Thymus (tissue), 11 donors: ENCODE measurements around the gene SLC2A11. TPM values are rescaled to one million over a fixed set of nuclear protein-coding genes. Genes with fewer than 3 reads are reported as not detected.

ENCODE experiments used
- DNase-seq, 9 donors: peaks; one replicate each; pipeline ENCODE4 v3.0.0-alpha.2; 2013; ENCODE audit warnings: low spot score in 9 of 9, low read depth in 6 of 9, missing footprints in 1 of 9
- H3K27ac ChIP-seq, 2 donors: one replicate each; pipeline ENCODE4 v1.5.1; 2013; ENCODE audit warnings: control low read depth in 1 of 2, low read depth in 1 of 2, low read length in 1 of 2, mild to moderate bottlenecking in 1 of 2, moderate library complexity in 1 of 2
- H3K27me3 ChIP-seq, 2 donors: one replicate each; pipeline ENCODE4 v1.5.1; 2013; ENCODE audit warnings: low read length in 1 of 2; ENCODE audit not compliant: control insufficient read depth in 2 of 2, insufficient read depth in 1 of 2
- H3K36me3 ChIP-seq, 2 donors: one replicate each; pipeline ENCODE4 v1.5.1; 2013; ENCODE audit warnings: low read length in 1 of 2, mild to moderate bottlenecking in 1 of 2, moderate library complexity in 1 of 2; ENCODE audit not compliant: control insufficient read depth in 2 of 2, insufficient read depth in 2 of 2
- H3K4me1 ChIP-seq, 2 donors: one replicate each; pipeline ENCODE4 v1.5.1; 2013; ENCODE audit warnings: low read length in 2 of 2; ENCODE audit not compliant: control insufficient read depth in 2 of 2, insufficient read depth in 2 of 2
- H3K4me3 ChIP-seq, 2 donors: one replicate each; pipeline ENCODE4 v1.5.1; 2013; ENCODE audit warnings: low read length in 2 of 2, control low read depth in 1 of 2, mild to moderate bottlenecking in 1 of 2
- H3K9me3 ChIP-seq, 2 donors: one replicate each; pipeline ENCODE4 v1.5.1; 2013; ENCODE audit warnings: low read length in 1 of 2, mild to moderate bottlenecking in 1 of 2; ENCODE audit not compliant: control insufficient read depth in 2 of 2, insufficient read depth in 1 of 2
- WGBS: extraction: QIAGEN DNeasy Blood & Tissue Kit; methylation state at CpG from one replicate; pipeline ENCODE4 v1.1.7; 2013; 5-methylcytosine and 5-hydroxymethylcytosine counted together
- polyA plus RNA-seq: library from polyadenylated mRNA; stranded (reverse); fragments of 200-250 nt; gene quantifications from one replicate; pipeline ENCODE4 v1.2.3, GENCODE V29; 2013
- total RNA-seq: library from RNA; stranded (reverse); fragments of 120-200 nt; gene quantifications from one replicate; pipeline ENCODE4 v1.2.4, GENCODE V29; 2013
- donor health status: healthy.

SLC2A11 gene
- total and polyA plus RNA-seq, 2 donors = 4.3 to 8.8 TPM

DNA sequence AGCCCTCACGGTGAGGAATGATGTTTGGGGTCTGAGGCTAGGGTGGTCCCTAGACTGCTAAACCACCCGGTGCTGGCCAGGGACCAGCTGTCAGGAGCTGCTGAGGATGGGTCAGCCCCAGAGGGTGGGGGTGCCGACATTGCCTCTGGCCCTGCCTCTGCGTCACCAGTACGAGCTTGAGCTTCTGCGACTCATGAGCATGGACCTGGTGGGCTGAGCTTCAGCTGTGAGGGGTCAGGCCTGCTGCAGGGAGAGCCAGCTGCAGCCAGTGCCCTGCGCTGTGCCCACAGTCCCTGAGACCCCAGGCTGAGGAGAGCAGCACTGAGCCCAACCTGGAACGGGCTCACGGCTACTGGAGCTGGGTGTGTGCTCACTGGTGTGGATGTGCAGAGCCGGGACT lies 25.9 kb upstream of the SLC2A11 start:
- Histone ChIP-seq H3K9me3 (no peaks in the 10 kb centered on the region), H3K4me3 (no peak overlapping the region), H3K27ac (no peak overlapping the region), H3K4me1 (no peaks in the 10 kb centered on the region), H3K27me3 (no peaks in the 10 kb centered on the region), H3K36me3 (peaks cover 86 to 87% of the 10 kb centered on the region in 2 donors)
- no peak for DNase-seq
- 98% methylated on average over 10 of the region's 10 CpGs for WGBS

DNA sequence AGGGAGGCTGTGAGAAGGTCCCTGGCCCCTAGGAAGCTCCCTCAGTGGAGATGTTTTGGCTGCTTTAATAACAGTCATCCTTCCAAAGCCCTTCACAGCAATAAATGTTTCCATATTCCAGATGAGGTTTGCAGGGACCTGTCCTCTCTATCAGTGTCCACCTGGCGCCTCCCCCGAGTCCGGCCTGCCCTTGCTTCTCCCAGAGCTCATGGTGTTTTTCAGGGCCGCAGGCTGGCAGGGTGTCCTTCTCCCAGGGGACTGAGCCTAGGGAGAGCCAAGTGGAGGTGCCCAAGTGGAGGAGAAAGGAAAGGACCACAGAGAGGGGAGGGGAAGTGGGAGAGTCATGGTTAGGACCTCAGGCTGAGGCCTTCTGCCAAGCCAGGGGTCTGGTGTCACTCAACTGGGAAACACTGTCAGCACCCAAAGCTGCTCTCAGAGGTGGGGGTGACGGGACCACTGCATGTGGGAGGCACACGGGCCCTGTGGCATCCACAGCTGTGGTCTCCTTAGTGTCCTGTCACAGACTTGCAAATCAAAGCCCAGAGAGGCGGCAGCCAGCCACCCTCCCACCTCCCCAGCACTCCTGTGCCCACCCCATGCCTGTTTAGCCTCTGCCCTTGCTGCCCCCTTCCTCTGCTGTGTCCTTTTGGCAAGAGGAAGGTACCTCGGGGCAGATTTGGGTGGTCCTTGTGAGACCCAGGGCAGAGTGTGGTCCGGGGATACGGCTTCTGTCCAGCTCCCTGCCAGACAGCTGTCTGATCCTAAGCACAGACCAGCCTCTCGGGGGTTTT lies 25.3 kb upstream of the SLC2A11 start:
- WGBS = 88% methylated on average over 11 of the region's 11 CpGs

DNA sequence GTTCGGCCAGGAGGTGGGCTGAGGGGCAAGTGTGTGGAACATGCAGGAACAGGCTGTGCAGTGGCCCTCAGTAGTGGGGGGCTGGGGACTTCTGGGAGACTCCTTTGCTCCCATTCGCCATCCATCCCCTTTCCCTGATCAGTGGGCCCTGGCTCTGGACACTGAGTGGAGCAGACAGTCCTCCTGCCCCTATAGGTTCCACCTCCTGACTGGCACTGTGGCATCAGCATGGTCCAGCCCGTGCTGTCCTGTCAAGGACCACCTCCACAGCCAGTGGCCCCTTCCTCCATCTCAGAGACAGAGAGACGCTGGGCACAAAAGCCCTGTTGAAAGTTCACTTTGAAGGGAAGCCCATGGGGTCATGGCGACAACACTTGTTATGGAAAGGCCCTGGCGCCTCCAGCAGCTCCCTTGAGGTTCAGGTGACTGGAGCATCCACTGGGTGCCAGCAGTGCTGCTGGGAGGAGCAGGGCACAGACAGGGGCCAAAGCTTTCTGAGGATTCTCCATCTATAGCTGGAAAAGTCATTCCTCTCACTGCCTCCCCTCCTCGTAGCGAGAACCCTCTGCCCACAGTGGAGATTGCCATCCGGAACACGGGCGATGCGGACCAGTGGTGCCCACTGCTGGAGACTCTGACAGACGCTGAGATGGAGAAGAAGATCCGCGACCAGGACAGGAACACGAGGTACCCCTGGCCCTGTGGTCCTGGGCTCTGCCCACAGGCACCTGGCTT lies 24.5 kb upstream of the SLC2A11 start:
- Histone ChIP-seq H3K27me3 (peaks cover 0 to 2% of the 10 kb centered on the region in 2 donors), H3K9me3 (no peaks in the 10 kb centered on the region), H3K4me1 (peaks cover 2 to 4% of the 10 kb centered on the region in 2 donors), H3K27ac (no peak overlapping the region), H3K4me3 (no peak overlapping the region), H3K36me3 (peaks cover 73 to 76% of the 10 kb centered on the region in 2 donors)
- no peak for DNase-seq
- WGBS = 97% methylated on average over 16 of the region's 16 CpGs

More for the DNA sequence above, 25.3 kb upstream of the SLC2A11 start:
- H3K9me3 ChIP-seq = no peaks in the 10 kb centered on the region
- peaks cover 79 to 81% of the 10 kb centered on the region in 2 donors for H3K36me3 ChIP-seq
- H3K4me1 ChIP-seq = no peaks in the 10 kb centered on the region
- H3K27me3 ChIP-seq = no peaks in the 10 kb centered on the region
- H3K27ac ChIP-seq = no peak overlapping the region
- no peak overlapping the region for H3K4me3 ChIP-seq
- no peak for DNase-seq

DNA sequence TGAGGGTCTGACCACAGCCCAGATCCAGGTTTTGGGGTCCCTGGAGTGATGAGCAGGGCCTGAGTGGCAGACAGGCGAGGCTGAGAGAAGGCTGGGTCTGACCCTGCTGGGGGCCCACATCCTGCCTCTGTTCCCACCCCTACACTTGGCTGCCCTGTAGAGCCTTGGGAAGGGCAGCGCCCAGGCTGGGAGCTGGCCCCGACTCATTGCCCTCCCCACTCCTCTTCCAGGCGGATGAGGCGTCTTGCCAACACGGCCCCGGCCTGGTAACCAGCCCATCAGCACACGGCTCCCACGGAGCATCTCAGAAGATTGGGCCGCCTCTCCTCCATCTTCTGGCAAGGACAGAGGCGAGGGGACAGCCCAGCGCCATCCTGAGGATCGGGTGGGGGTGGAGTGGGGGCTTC lies 23.8 kb upstream of the SLC2A11 start:
- Histone ChIP-seq H3K4me3 (no peak overlapping the region), H3K9me3 (no peaks in the 10 kb centered on the region), H3K27ac (no peak overlapping the region), H3K36me3 (peaks cover 67 to 71% of the 10 kb centered on the region in 2 donors), H3K27me3 (peaks cover 0 to 7% of the 10 kb centered on the region in 2 donors), H3K4me1 (peaks cover 8 to 12% of the 10 kb centered on the region in 2 donors)
- DNase-seq = no peak
- WGBS = 97% methylated on average over 13 of the region's 13 CpGs

DNA sequence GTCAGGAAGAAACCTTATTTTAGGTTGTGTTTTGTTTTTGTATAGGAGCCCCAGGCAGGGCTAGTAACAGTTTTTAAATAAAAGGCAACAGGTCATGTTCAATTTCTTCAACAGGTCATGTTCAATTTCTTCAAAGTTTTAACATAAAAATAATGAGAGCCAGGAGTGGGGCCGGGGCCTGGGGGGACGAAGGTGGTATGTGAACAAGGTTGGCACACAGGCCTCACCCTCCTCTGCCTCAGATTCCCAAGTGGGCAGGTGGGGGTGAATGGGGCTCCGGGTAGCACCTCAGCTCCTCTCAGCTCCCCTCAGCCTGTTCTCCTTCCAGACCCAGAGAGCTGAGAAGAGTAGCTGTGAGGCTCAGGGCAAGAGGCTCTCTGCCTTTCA lies 23.3 kb upstream of the SLC2A11 start:
- Histone ChIP-seq H3K36me3 (peaks cover 62 to 66% of the 10 kb centered on the region in 2 donors), H3K4me1 (peaks cover 10 to 16% of the 10 kb centered on the region in 2 donors)

DNA sequence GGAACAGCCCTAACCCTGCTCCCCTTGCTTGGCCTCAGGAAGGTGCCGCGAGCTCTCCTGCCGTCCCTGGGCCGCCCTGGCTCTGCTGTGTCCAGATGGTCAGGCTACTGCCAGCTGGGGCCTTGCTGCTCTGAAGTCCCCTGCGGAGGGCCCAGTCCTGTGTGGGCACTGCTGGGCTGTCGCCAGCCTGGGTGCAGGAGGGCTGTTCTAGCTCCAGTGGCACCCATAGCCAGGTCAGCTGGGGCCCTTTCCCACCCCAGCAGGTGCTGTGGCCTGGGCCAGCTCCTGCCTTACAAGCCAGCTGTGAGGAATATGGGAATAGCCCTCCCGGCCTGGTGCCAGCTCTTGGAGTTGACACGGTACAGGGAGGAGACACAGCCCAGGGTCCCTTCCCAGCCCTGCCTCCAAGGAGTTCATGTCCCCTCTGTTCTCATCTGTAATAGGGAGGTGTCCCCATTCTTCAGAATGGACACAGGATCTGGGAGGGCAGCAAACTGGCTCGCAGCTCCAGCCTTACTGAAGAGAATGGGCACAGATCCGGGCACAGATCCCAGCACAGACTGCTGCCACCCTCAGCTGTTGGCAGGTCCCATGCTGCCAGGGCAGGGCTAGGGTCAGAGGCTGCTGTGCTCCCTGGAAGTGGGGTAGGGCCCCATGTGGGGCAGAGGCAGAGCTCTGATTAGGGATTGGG lies 22.7 kb upstream of the SLC2A11 start:
- DNase-seq = no peak
- H3K27ac ChIP-seq = no peak overlapping the region
- H3K9me3 ChIP-seq = no peaks in the 10 kb centered on the region
- H3K4me3 ChIP-seq = no peak overlapping the region
- H3K27me3 ChIP-seq = peaks cover 0 to 14% of the 10 kb centered on the region in 2 donors
- H3K4me1 ChIP-seq = peaks cover 11 to 18% of the 10 kb centered on the region in 2 donors
- WGBS = 98% methylated on average over 10 of the region's 10 CpGs
- peaks cover 60 to 65% of the 10 kb centered on the region in 2 donors for H3K36me3 ChIP-seq

More for the DNA sequence above, 23.3 kb upstream of the SLC2A11 start:
- no peak overlapping the region for H3K4me3 ChIP-seq
- no peak for DNase-seq
- H3K27me3 ChIP-seq = peaks cover 0 to 10% of the 10 kb centered on the region in 2 donors
- WGBS = 96% methylated on average over 3 of the region's 3 CpGs
- H3K9me3 ChIP-seq = no peaks in the 10 kb centered on the region
- H3K27ac ChIP-seq = no peak overlapping the region

DNA sequence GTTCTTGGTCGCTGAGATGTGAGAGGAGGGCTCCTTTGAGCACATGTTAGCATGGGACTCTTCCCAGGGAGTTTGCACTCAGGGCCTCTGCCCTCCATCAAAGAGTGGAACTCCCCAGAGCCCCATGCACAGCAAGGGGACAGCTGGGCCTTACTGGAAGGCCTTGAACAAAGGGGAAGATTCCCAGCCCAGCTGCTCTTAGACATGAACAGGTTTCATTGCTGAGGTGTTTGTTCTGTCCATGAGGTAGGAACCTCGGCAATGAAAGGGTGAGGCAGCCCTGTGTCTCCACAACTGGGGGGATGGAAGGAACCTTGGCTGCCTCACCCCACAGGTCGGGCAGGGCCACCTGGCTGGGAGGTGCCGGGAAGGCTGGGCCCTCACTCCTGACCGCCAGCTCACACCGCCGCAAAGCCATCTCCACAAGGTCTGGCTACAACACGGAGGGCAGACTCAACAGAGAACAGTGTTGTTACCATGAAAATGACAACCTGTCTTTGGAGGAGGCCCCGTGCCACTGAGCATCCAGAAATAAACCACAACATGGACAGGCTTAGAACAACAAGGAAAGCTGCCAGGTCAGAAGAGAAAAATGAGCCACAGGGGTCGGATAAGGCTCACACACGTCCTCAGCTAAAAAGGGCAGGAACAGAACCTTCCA lies 22.1 kb upstream of the SLC2A11 start:
- Histone ChIP-seq H3K9me3 (no peaks in the 10 kb centered on the region), H3K27me3 (peaks cover 0 to 14% of the 10 kb centered on the region in 2 donors), H3K27ac (no peak overlapping the region), H3K4me1 (peaks cover 11 to 18% of the 10 kb centered on the region in 2 donors), H3K36me3 (peaks cover 60% of the 10 kb centered on the region in 2 donors), H3K4me3 (no peak overlapping the region)
- 84% methylated on average over 11 of the region's 11 CpGs for WGBS
- no peak for DNase-seq

GRCh38 chr22:23836281-23836680 lies 21.4 kb upstream of the SLC2A11 start:
- no peak overlapping the region for H3K27ac ChIP-seq
- no peaks in the 10 kb centered on the region for H3K9me3 ChIP-seq
- no peak overlapping the region for H3K4me3 ChIP-seq
- peaks cover 53 to 54% of the 10 kb centered on the region in 2 donors for H3K36me3 ChIP-seq
- no peak for DNase-seq
- peaks cover 0 to 14% of the 10 kb centered on the region in 2 donors for H3K27me3 ChIP-seq
- H3K4me1 ChIP-seq = peaks cover 11 to 18% of the 10 kb centered on the region in 2 donors
- 77% methylated on average over 5 of the region's 5 CpGs for WGBS
